ENCODE data around the gene EHMT2. TPM values are rescaled to one million over a fixed set of nuclear protein-coding genes. Genes with fewer than 3 reads are reported as not detected.
"Not testable (repeated sequence)": the region's sequence is repeated elsewhere in the genome, so short reads cannot be mapped to it uniquely, and the experiment has no call there.

The EHMT2 gene
- 37.4 TPM for total RNA-seq

GRCh38 chr6:31897612-31898382 lies at the start of gene EHMT2:
Gene EHMT2, minus strand, starts transcription at chr6:31897698. Its CDS starts 21 bp downstream, at chr6:31897677.
- DNase-seq, result peak; percentile 93

DNA sequence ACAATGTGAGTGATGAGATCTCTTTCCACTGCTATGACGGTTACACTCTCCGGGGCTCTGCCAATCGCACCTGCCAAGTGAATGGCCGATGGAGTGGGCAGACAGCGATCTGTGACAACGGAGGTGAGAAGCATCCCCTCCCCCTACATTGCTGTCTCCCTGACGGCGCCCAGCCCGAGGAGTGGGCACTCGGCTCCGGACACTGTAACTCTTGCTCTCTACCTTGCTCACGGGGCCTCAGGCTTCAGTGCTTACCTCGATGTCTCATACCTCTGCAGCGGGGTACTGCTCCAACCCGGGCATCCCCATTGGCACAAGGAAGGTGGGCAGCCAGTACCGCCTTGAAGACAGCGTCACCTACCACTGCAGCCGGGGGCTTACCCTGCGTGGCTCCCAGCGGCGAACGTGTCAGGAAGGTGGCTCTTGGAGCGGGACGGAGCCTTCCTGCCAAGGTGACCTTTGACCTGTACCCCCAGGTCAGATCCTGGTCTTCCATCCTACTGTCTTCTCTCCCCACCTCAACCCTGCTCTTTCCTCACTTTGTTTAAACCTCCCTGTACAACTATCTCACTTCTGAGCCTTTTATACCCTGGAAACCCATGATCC lies 49.7 kb upstream of the EHMT2 start:
- DNase-seq, result no peak

DNA sequence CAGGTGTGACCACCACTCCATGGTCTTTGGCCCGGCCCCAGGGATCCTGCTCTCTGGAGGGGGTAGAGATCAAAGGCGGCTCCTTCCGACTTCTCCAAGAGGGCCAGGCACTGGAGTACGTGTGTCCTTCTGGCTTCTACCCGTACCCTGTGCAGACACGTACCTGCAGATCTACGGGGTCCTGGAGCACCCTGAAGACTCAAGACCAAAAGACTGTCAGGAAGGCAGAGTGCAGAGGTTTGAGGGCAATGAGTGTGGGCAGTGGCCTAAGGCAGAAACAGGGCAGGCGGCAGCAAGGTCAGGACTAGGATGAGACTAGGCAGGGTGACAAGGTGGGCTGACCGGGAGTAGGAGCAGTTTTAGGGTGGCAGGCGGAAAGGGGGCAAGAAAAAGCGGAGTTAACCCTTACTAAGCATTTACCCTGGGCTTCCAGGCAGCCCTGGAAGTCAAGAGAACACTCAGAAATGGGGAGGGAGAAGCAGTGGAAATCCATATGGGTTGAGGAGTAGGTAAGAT lies 48.9 kb upstream of the EHMT2 start:
- DNase-seq, result no peak

DNA sequence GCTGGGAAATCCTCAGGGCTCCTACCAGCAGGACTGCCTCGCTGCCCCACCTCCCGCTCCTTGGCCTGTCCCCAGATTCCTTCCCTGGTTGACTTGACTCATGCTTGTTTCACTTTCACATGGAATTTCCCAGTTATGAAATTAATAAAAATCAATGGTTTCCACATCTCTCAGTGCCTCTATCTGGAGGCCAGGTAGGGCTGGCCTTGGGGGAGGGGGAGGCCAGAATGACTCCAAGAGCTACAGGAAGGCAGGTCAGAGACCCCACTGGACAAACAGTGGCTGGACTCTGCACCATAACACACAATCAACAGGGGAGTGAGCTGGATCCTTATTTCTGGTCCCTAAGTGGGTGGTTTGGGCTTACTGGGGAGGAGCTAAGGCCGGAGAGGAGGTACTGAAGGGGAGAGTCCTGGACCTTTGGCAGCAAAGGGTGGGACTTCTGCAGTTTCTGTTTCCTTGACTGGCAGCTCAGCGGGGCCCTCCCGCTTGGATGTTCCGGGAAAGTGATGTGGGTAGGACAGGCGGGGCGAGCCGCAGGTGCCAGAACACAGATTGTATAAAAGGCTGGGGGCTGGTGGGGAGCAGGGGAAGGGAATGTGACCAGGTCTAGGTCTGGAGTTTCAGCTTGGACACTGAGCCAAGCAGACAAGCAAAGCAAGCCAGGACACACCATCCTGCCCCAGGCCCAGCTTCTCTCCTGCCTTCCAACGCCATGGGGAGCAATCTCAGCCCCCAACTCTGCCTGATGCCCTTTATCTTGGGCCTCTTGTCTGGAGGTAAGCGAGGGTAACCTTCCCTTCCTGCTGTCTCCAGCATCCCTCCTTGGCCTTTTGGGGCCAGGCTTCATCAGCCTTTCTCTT lies 48.2 kb upstream of the EHMT2 start, which contains the start of gene CFB:
Gene CFB (plus strand): TSS at position 589 of the 863 bp plus-strand sequence. CDS start 127 bp downstream, at position 716.
- peak; percentile 19 for DNase-seq

DNA sequence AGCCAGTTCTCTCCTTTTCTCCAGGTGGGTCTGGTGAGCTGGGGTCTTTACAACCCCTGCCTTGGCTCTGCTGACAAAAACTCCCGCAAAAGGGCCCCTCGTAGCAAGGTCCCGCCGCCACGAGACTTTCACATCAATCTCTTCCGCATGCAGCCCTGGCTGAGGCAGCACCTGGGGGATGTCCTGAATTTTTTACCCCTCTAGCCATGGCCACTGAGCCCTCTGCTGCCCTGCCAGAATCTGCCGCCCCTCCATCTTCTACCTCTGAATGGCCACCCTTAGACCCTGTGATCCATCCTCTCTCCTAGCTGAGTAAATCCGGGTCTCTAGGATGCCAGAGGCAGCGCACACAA lies 47.6 kb upstream of the EHMT2 start:
- no peak for DNase-seq

DNA sequence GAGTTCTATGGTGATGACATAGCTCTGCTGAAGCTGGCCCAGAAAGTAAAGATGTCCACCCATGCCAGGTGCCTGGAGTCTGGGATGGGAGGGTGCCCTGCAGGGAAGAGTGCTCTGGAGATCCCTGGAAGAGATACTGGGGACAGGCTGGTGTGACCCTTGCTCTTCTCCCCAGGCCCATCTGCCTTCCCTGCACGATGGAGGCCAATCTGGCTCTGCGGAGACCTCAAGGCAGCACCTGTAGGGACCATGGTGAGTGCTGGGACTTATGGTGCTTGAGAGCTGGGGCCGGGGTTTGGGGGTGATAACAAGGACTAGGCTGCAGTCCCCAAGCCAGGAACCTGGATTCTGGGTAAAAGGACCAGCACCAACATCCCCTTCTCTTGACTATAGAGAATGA lies 46.2 kb upstream of the EHMT2 start:
- DNase-seq, result no peak

GRCh38 chr6:31940256-31940664 lies 42.8 kb upstream of the EHMT2 start:
- no peak for DNase-seq

GRCh38 chr6:31935823-31936222 lies 38.3 kb upstream of the EHMT2 start:
- DNase-seq, result no peak

DNA sequence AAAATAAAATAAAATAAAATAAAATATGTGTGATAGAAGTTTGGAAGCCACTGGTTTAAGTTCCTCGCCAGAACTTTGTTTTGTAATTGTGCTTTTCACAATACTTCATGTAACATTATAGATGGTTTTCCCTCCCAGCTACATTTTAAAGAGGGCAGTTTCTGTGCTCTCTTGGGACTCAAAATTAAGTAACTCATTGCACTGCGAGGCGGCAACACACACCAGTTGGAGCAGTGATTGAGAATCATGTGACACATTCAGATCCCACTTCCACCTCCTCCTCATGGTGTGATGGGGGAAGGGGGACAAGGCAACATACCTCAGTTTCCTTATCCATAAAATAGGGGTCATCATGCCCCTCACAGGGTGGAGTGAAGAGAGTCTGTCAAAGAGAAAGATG lies 37.5 kb upstream of the EHMT2 start:
- DNase-seq, result no peak

DNA sequence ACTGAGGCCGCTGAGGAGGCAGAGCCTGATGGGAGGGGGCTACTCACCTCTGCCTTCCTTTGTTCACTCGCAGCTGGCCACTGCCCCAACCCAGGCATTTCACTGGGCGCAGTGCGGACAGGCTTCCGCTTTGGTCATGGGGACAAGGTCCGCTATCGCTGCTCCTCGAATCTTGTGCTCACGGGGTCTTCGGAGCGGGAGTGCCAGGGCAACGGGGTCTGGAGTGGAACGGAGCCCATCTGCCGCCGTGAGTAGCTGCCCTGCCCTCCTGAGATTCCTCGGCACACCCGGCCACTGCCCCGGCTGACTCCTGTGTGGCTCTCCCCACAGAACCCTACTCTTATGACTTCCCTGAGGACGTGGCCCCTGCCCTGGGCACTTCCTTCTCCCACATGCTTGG lies 36.0 kb upstream of the EHMT2 start:
- no peak for DNase-seq

DNA sequence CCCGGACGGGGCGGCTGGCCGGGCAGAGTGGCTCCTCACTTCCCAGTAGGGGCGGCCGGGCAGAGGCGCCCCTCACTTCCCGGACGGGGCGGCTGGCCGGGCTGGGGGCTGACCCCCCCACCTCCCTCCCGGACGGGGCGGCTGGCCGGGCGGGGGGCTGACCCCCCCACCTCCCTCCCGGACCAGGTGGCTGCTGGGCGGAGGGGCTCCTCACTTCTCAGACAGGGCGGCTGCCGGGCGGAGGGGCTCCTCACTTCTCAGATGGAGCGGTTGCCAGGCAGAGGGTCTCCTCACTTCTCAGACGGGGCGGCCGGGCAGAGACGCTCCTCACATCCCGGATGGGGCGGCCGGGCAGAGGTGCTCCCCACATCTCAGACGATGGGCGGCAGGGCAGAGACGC lies 34.6 kb upstream of the EHMT2 start:
- DNase-seq, result not testable (repeated sequence)

GRCh38 chr6:31930962-31931361 lies 33.5 kb upstream of the EHMT2 start:
- DNase-seq, result no peak

GRCh38 chr6:31928672-31928939 lies 31.1 kb upstream of the EHMT2 start:
- DNase-seq, result no peak

GRCh38 chr6:31927863-31928671 lies 30.6 kb upstream of the EHMT2 start:
- no peak for DNase-seq

DNA sequence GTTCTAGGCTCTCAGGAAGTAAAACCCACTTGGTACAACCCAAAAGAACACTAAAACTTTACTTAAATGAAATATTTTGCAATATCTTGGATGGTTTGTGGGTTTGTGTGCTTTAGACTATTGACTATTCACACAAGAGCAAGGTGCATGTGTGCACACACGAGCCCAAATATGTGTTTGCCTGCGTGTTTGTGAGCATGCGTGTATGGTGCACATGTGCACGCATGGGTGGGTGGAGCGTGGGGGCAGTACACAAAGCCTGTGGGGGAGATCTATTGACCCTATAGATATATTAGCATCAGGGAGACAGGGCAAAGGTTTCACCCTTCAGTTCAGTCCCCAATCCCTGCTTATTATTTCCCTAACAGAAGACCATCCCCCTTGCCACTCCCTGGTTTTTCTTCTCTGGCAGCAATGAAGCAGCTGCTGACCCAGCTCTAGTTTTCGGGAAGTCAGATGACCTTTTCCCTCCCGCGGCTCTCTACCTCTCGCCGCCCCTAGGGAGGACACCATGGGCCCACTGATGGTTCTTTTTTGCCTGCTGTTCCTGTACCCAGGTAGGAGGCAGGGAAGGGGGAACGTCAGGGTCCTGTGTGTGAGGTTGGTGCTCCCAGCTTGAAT lies 29.9 kb upstream of the EHMT2 start, which contains the start of gene C2:
Gene C2 (plus strand): TSS at position 476 of the 621 bp plus-strand sequence. CDS start 36 bp downstream, at position 512.
- DNase-seq, result no peak

DNA sequence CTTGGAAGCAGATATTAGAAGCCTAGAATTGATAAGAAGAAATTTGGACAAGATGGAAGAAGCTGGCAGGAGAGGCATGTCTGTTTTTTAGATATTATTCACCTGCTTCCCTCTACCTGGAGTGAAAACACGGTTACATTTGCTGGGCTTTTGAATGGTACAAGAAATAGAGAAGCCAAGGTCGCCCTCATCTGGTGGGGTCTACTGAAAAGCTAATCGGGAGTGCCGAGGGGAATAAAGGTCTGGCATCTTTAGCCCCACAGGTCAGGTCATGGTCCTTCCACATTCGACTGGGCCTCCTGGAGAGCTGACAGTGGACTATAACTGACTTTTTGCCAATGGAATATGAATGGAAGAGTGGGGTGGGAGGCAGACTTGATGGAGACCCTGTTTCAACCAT lies 25.4 kb upstream of the EHMT2 start:
- no peak for DNase-seq

DNA sequence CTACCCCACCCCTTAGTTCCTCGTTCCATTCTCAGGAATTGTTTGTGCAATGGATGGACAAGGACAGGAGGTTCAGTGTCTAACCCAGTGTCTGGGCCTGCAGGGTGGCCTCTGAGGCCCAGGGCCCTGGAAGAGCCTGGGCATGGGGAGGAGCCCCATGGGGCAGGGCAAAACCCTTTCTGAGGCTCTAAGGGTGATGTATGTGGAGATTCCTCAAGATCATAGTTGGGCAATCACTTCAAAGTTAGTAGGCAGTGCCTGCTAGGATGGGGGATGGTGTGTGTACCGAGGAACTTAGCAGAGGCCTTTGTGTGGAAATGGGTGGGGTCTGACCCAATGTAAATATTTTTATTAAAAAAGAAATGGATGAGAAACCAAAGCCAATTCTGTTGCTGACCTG lies 23.3 kb upstream of the EHMT2 start:
- no peak for DNase-seq

DNA sequence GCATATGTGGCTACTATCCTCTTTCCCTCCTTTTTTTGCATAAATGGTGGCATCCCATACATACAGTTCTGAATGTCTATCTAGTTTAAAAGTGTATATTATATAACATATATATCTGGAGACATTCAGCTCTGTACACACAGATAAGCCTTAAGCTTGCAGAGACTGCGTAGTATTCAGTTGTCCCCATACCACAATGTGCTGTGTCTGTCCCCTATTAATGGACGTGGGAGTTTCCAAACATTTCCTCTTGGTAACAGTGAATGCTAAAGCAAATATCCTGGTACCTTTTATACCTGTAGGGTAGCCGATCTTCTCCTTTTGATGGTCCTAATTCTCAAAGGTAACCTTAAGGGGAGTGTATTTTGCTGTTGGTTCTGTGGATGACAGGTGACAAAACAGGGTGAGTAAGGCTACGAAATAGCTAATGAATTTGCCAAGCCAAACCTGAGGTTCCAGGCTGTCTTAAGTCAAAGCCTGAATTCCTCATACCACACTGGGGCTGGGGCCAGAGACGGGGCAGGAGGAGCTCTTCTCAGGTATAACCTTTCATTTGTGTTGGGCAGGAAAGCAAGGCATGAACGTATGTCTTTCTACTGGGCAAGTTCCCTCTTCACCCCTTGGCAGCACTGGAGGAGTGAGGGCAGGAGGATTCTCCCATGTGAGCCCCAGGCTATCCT lies 22.3 kb upstream of the EHMT2 start:
- DNase-seq, result no peak

DNA sequence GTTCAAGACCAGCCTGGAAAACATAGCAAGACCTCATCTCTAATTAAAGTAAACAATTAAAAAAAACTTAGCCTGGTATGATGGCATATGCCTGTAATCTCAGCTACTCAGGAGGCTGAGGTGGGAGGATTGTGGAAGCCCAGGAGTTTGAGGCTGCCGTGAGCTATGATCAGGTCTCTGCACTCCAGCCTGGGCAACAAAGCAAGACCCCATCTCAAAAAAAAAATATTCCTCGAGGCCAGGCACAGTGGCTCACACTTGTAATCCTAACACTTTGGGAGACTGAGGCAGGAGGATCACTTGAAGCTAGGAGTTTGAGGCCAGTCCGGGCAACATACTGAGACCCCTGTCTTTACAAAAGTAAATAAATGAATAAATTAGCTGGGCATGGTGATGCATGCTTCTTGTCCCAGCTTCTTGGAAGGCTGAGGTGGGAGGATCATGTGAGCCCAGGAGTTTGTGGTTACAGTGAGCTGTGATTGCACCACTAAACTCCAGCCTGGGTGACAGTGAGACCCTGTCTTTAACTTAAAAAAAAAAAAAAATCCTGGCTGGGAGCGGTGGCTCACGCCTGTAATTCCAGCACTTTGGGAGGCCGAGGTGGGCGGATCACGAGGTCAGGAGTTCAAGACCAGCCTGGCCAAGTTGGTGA lies 20.7 kb upstream of the EHMT2 start:
- DNase-seq, result no peak

- DNase-seq, result no peak
These were observed 18.3 kb upstream of the EHMT2 start for GRCh38 chr6:31915756-31916155.
